CD4-positive, alpha-beta T cell treated with Interleukin-17A for 1 hour (primary cell): ENCODE results near the gene KLHL21.
"Not testable (repeated sequence)": the region's sequence is repeated elsewhere in the genome, so short reads cannot be mapped to it uniquely, and the experiment has no call there.

Source experiments
- DNase-seq: peaks from one replicate; pipeline ENCODE4 v3.0.0-alpha.2; 2020

The KLHL21 gene

GRCh38 chr1:6624710-6625583 is 22.3 kb upstream of the KLHL21 start, which contains the start of gene THAP3:
Gene THAP3 (plus strand): TSS chr1:6624868. CDS start chr1:6625219, 351 bp downstream.
- DNase-seq: peak; percentile 92

GRCh38 chr1:6623269-6623965 is 20.7 kb upstream of the KLHL21 start:
- DNase-seq: no peak

GRCh38 chr1:6622396-6623152 is 19.9 kb upstream of the KLHL21 start:
- no peak for DNase-seq

GRCh38 chr1:6621429-6622391 is 19.0 kb upstream of the KLHL21 start:
- DNase-seq: no peak

- no peak for DNase-seq
Measured at GRCh38 chr1:6619045-6619444, 16.4 kb upstream of the KLHL21 start.

- DNase-seq: peak; percentile 13
Measured at GRCh38 chr1:6614929-6615785, 12.5 kb upstream of the KLHL21 start.

- peak; percentile 60 for DNase-seq
Measured at GRCh38 chr1:6614019-6614928, 11.6 kb upstream of the KLHL21 start.

GRCh38 chr1:6613361-6614018 is 10.8 kb upstream of the KLHL21 start, which contains the start of gene PHF13:
Gene PHF13 (plus strand): TSS chr1:6613731. CDS start chr1:6614067, 336 bp downstream.
- DNase-seq: peak; percentile 99

GRCh38 chr1:6612641-6613360 is 10.1 kb upstream of the KLHL21 start:
- DNase-seq: peak; percentile 5

- no peak for DNase-seq
Measured at GRCh38 chr1:6603915-6604558, 1.4 kb upstream of the KLHL21 start.

- peak; percentile 72 for DNase-seq
Measured at GRCh38 chr1:6603238-6603914, 707 bp upstream of the KLHL21 start.

- no peak for DNase-seq
Measured at GRCh38 chr1:6601923-6602668, 573 bp downstream of the KLHL21 start.

- DNase-seq: peak; percentile 80
Measured at GRCh38 chr1:6601049-6601922, 1.4 kb downstream of the KLHL21 start.

GRCh38 chr1:6600410-6601048 is 2.1 kb downstream of the KLHL21 start:
- DNase-seq: no peak

- not testable (repeated sequence) for DNase-seq
Measured at GRCh38 chr1:6599991-6600390, 2.7 kb downstream of the KLHL21 start.
